ENCODE results near the gene CFI.

The CFI gene

DNA sequence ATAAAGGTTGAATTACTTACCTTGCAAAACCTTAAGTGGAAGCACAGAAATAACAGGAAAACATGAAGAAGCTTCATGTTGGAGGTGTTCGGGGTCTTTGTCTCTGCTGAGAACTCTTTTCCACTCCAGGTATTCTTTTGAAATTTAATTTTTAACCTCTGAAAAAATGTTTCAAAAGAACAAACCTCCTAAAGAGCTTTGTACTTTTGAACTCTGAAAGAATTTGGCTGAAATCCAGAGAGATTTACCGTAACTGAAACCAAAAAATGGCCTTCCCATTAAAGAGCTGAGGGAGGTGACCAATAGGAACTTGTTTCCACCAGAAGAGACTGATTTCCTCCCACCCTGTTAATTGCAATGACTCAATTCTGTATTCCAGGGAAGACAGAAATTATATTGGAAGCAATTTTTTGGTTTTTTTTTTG is at the start of gene CFI:
Gene CFI, minus strand, starts transcription at position 105 of the 425 bp plus-strand sequence. Its CDS starts 28 bp downstream, at position 77.
- H3K9ac ChIP-seq (ENCODE audit: low read length): no peak within 1 kb of the TSS
- no peak for TF ChIP-seq EZH2phosphoT487 (conservative IDR thresholded peaks at IDR 0.05; ENCODE audit: low read length)
- TF ChIP-seq, protein P1, sequence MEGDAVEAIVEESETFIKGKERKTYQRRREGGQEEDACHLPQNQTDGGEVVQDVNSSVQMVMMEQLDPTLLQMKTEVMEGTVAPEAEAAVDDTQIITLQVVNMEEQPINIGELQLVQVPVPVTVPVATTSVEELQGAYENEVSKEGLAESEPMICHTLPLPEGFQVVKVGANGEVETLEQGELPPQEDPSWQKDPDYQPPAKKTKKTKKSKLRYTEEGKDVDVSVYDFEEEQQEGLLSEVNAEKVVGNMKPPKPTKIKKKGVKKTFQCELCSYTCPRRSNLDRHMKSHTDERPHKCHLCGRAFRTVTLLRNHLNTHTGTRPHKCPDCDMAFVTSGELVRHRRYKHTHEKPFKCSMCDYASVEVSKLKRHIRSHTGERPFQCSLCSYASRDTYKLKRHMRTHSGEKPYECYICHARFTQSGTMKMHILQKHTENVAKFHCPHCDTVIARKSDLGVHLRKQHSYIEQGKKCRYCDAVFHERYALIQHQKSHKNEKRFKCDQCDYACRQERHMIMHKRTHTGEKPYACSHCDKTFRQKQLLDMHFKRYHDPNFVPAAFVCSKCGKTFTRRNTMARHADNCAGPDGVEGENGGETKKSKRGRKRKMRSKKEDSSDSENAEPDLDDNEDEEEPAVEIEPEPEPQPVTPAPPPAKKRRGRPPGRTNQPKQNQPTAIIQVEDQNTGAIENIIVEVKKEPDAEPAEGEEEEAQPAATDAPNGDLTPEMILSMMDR (IDR thresholded peaks at IDR 0.05; ENCODE audit: insufficient read depth, low read length, poor library complexity, severe bottlenecking): no peak
- H3F3A ChIP-seq (ENCODE audit: insufficient read depth): no peaks in the 10 kb centered on the region
- H3K4me2 ChIP-seq (ENCODE audit: low read depth, low read length, poor library complexity, severe bottlenecking): no peak within 1 kb of the TSS
- no peak within 1 kb of the TSS for H3K27ac ChIP-seq (ENCODE audit: low read depth, low read length)
- H4K20me1 ChIP-seq (ENCODE audit: low read depth, low read length): no peaks in the 10 kb centered on the region
- H3K27me3 ChIP-seq (ENCODE audit: low read length): no peaks in the 10 kb centered on the region
- no peaks in the 10 kb centered on the region for H3K9me3 ChIP-seq (ENCODE audit: insufficient read depth, low read length)
- H2AFZ ChIP-seq (ENCODE audit: low read depth, low read length, severe bottlenecking): no peak within 1 kb of the TSS
- no peak within 1 kb of the TSS for H3K4me3 ChIP-seq (ENCODE audit: insufficient read depth, low read length, poor library complexity, severe bottlenecking)
- no peaks in the 10 kb centered on the region for H3K9me2 ChIP-seq (replicated peaks; ENCODE audit: insufficient read depth, low read length)
- no peaks in the 10 kb centered on the region for H3K36me3 ChIP-seq (ENCODE audit: low read length)
- H3K79me2 ChIP-seq (ENCODE audit: insufficient read depth, low read length): no peaks in the 10 kb centered on the region

DNA sequence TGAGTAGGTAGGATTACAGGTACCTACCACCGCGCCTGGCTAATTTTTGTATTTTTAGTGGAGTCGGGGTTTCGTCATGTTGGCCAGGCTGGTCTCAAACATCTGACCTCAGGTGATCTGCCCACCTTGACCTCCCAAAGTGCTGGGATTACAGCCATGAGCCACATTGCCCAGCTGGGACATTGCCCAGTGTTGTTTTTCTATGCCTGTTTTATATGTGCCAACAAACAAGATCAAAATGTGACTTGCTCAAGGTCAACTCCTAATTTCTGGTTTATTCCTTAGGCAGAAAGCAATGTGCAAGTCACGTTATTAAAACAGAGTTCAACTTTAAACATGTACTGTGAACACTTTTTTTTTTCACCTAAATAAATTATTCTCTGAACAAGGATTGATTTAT is 48.8 kb upstream of the CFI start:
- H4K20me1 ChIP-seq (ENCODE audit: low read depth, low read length): no peaks in the 10 kb centered on the region
- no peaks in the 10 kb centered on the region for H3K9me2 ChIP-seq (replicated peaks; ENCODE audit: insufficient read depth, low read length)
- no peak overlapping the region for H3K4me2 ChIP-seq (ENCODE audit: low read depth, low read length, poor library complexity, severe bottlenecking)
- no peak overlapping the region for H3K4me3 ChIP-seq (ENCODE audit: insufficient read depth, low read length, poor library complexity, severe bottlenecking)
- no peak overlapping the region for H2AFZ ChIP-seq (ENCODE audit: low read depth, low read length, severe bottlenecking)
- H3K27me3 ChIP-seq (ENCODE audit: low read length): no peaks in the 10 kb centered on the region
- H3K27ac ChIP-seq (ENCODE audit: low read depth, low read length): no peak overlapping the region
- TF ChIP-seq, protein P1 (IDR thresholded peaks at IDR 0.05; ENCODE audit: insufficient read depth, low read length, poor library complexity, severe bottlenecking): no peak
- no peak for TF ChIP-seq EZH2phosphoT487 (conservative IDR thresholded peaks at IDR 0.05; ENCODE audit: low read length)
- H3F3A ChIP-seq (ENCODE audit: insufficient read depth): no peaks in the 10 kb centered on the region
- H3K79me2 ChIP-seq (ENCODE audit: insufficient read depth, low read length): no peaks in the 10 kb centered on the region
- no peaks in the 10 kb centered on the region for H3K9me3 ChIP-seq (ENCODE audit: insufficient read depth, low read length)
- H3K9ac ChIP-seq (ENCODE audit: low read length): no peak overlapping the region
- H3K36me3 ChIP-seq (ENCODE audit: low read length): no peaks in the 10 kb centered on the region

DNA sequence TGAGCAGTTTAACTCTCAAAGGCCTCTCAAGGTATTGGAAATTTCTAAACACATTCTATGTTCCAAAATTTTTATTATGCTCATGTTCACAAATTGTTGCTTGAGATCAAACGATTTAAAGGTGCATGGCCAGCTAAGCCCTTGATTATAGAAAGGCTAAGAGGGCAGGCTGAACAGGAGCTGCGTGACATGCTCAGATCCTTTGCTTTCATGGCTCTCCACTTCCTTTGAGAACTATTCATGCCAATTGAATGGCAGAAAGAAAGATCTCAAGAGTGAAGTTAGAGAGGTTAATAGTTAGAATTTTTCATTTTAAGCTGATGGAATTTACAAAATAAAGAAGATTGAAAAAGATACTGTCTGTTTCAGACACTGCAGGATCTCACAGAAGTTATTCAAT is 46.7 kb upstream of the CFI start:
- Histone ChIP-seq H3K4me3 (ENCODE audit: insufficient read depth, low read length, poor library complexity, severe bottlenecking) (no peak overlapping the region), H3K9ac (ENCODE audit: low read length) (no peak overlapping the region), H2AFZ (ENCODE audit: low read depth, low read length, severe bottlenecking) (no peak overlapping the region), H3K9me2 (replicated peaks; ENCODE audit: insufficient read depth, low read length) (no peaks in the 10 kb centered on the region), H3K4me2 (ENCODE audit: low read depth, low read length, poor library complexity, severe bottlenecking) (no peak overlapping the region), H3K9me3 (ENCODE audit: insufficient read depth, low read length) (no peaks in the 10 kb centered on the region), H3K79me2 (ENCODE audit: insufficient read depth, low read length) (no peaks in the 10 kb centered on the region), H3F3A (ENCODE audit: insufficient read depth) (no peaks in the 10 kb centered on the region), H3K27ac (ENCODE audit: low read depth, low read length) (no peak overlapping the region), H4K20me1 (ENCODE audit: low read depth, low read length) (no peaks in the 10 kb centered on the region), H3K36me3 (ENCODE audit: low read length) (no peaks in the 10 kb centered on the region), H3K27me3 (ENCODE audit: low read length) (no peaks in the 10 kb centered on the region)
- TF ChIP-seq, protein P1 (IDR thresholded peaks at IDR 0.05; ENCODE audit: insufficient read depth, low read length, poor library complexity, severe bottlenecking): no peak
- no peak for TF ChIP-seq EZH2phosphoT487 (conservative IDR thresholded peaks at IDR 0.05; ENCODE audit: low read length)
